Peyer's patch (tissue), 4 donors: ENCODE measurements around the gene GP1BB.

Experiments used
- POLR2A ChIP-seq, 2 donors: fragments of 450-650 bp; IDR thresholded peaks; one replicate each; pipeline ENCODE4 v1.5.1; 2017; ENCODE audit warnings: antibody characterized with exemption in 2 of 2, mild to moderate bottlenecking in 2 of 2, moderate library complexity in 2 of 2
- TF ChIP-seq, protein P1 (sequence below), 6 experiments: fragments of 450-650 bp in 4 of 6; fragments of 200-600 bp in 2 of 6; sonication (generic) in 1 of 6; IDR thresholded peaks; one replicate each; pipeline ENCODE4 v1.5.1; 2017 to 2019; ENCODE audit warnings: antibody characterized with exemption in 6 of 6, mild to moderate bottlenecking in 3 of 6, moderate library complexity in 1 of 6

DNA sequence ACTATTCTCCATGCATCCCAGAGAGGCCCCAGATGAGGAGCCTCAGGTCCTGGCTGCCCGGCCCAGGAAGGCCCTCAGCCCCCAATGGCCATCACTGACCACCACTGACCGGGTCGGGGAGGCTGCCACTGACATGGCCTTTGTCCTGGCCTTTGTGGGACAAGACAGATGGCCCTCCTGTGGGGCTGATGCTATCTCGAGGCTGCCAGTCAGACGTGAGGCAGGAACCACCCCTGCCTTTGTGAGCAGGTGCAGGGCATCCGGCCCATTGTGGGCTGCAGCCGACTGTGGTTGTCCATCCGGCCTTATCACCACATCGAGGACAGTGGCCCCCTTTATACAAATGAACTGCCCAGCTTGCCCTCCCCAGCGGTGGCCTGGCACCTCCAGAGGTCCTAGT, 5.5 kb downstream of the GP1BB start:
- no peak for TF ChIP-seq POLR2A (IDR thresholded peaks at IDR 0.05)
- TF ChIP-seq, protein P1, sequence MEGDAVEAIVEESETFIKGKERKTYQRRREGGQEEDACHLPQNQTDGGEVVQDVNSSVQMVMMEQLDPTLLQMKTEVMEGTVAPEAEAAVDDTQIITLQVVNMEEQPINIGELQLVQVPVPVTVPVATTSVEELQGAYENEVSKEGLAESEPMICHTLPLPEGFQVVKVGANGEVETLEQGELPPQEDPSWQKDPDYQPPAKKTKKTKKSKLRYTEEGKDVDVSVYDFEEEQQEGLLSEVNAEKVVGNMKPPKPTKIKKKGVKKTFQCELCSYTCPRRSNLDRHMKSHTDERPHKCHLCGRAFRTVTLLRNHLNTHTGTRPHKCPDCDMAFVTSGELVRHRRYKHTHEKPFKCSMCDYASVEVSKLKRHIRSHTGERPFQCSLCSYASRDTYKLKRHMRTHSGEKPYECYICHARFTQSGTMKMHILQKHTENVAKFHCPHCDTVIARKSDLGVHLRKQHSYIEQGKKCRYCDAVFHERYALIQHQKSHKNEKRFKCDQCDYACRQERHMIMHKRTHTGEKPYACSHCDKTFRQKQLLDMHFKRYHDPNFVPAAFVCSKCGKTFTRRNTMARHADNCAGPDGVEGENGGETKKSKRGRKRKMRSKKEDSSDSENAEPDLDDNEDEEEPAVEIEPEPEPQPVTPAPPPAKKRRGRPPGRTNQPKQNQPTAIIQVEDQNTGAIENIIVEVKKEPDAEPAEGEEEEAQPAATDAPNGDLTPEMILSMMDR (IDR thresholded peaks at IDR 0.05), result no peak
